HEK293 (cell line): Measurements from ENCODE around the gene NOXO1.

ENCODE experiments used
- GLIS2 ChIP-seq: fragments of 450-650 bp; formaldehyde crosslinking; IDR thresholded peaks from 2 replicates; pipeline ENCODE4 v1.5.1; 2016; ENCODE audit warnings: missing biosample characterization, missing genetic modification characterization
- HOXA7 ChIP-seq: sonication (generic); formaldehyde crosslinking; IDR thresholded peaks from 2 replicates; pipeline ENCODE4 v1.8.1; 2022; ENCODE audit warnings: missing genetic modification reagents, borderline replicate concordance
- KLF7 ChIP-seq: fragments of 450-650 bp; formaldehyde crosslinking; IDR thresholded peaks from 2 replicates; pipeline ENCODE4 v1.5.1; 2016; ENCODE audit warnings: missing biosample characterization, missing genetic modification characterization, borderline replicate concordance
- OVOL3 ChIP-seq: fragments of 450-650 bp; formaldehyde crosslinking; IDR thresholded peaks from 2 replicates; pipeline ENCODE4 v1.5.1; 2016; ENCODE audit warnings: missing biosample characterization, missing genetic modification characterization
- PRDM2 ChIP-seq: fragments of 450-650 bp; formaldehyde crosslinking; IDR thresholded peaks from 2 replicates; pipeline ENCODE4 v1.5.1; 2016; ENCODE audit warnings: missing biosample characterization, missing genetic modification characterization, borderline replicate concordance
- YY2 ChIP-seq: fragments of 450-650 bp; formaldehyde crosslinking; IDR thresholded peaks from 2 replicates; pipeline ENCODE4 v1.5.1; 2016; ENCODE audit warnings: missing biosample characterization, missing genetic modification characterization
- ZNF155 ChIP-seq: fragments of 450-650 bp; formaldehyde crosslinking; IDR thresholded peaks from 2 replicates; pipeline ENCODE4 v1.5.1; 2016; ENCODE audit warnings: missing biosample characterization, missing genetic modification characterization
- ZNF174 ChIP-seq: fragments of 450-650 bp; formaldehyde crosslinking; IDR thresholded peaks from 2 replicates; pipeline ENCODE4 v1.5.0; 2017; ENCODE audit warnings: missing biosample characterization, mild to moderate bottlenecking, missing genetic modification characterization
- ZNF2 ChIP-seq: fragments of 450-650 bp; formaldehyde crosslinking; IDR thresholded peaks from 2 replicates; pipeline ENCODE4 v1.5.1; 2016; ENCODE audit warnings: missing biosample characterization, missing genetic modification characterization
- ZNF214 ChIP-seq: fragments of 450-650 bp; formaldehyde crosslinking; IDR thresholded peaks from 2 replicates; pipeline ENCODE4 v1.5.1; 2017; ENCODE audit warnings: missing biosample characterization, mild to moderate bottlenecking, missing genetic modification characterization, borderline replicate concordance
- ZNF274 ChIP-seq, 2 experiments: fragments of 200-500 bp in 1 of 2; fragments of 450-650 bp in 1 of 2; sonication (Bioruptor generic) in 1 of 2; formaldehyde crosslinking in 1 of 2; IDR thresholded peaks; 2 replicates each; pipeline versions ENCODE4 v1.5.1 to v1.6.1; 2014 to 2016; ENCODE audit warnings: borderline replicate concordance in 1 of 2, inconsistent platforms in 1 of 2, low read length in 1 of 2, missing biosample characterization in 1 of 2, missing genetic modification characterization in 1 of 2
- ZNF394 ChIP-seq: fragments of 450-650 bp; formaldehyde crosslinking; IDR thresholded peaks from 2 replicates; pipeline ENCODE4 v1.5.1; 2016; ENCODE audit warnings: missing biosample characterization, missing genetic modification characterization, mild to moderate bottlenecking, moderate library complexity, borderline replicate concordance
- ZNF398 ChIP-seq: fragments of 450-650 bp; formaldehyde crosslinking; IDR thresholded peaks from 2 replicates; pipeline ENCODE4 v1.5.1; 2017; ENCODE audit warnings: missing biosample characterization, missing genetic modification characterization
- ZNF423 ChIP-seq: fragments of 450-650 bp; formaldehyde crosslinking; IDR thresholded peaks from 2 replicates; pipeline ENCODE4 v1.5.1; 2016; ENCODE audit warnings: missing biosample characterization, missing genetic modification characterization
- ZNF426 ChIP-seq: fragments of 450-650 bp; formaldehyde crosslinking; IDR thresholded peaks from 2 replicates; pipeline ENCODE4 v1.5.1; 2017; ENCODE audit warnings: missing biosample characterization, missing genetic modification characterization, mild to moderate bottlenecking, inconsistent platforms, moderate library complexity
- ZNF48 ChIP-seq: fragments of 450-650 bp; formaldehyde crosslinking; IDR thresholded peaks from 2 replicates; pipeline ENCODE4 v1.5.1; 2016; ENCODE audit warnings: missing biosample characterization, missing genetic modification characterization
- ZNF510 ChIP-seq: fragments of 450-650 bp; formaldehyde crosslinking; IDR thresholded peaks from 2 replicates; pipeline ENCODE4 v1.5.1; 2018; ENCODE audit warnings: mild to moderate bottlenecking, missing genetic modification characterization, missing biosample characterization; ENCODE audit not compliant: insufficient replicate concordance
- ZNF513 ChIP-seq: fragments of 450-650 bp; IDR thresholded peaks from 2 replicates; pipeline ENCODE4 v1.5.1; 2018; ENCODE audit warnings: missing biosample characterization, missing genetic modification characterization
- ZNF555 ChIP-seq: fragments of 450-650 bp; formaldehyde crosslinking; conservative IDR thresholded peaks from 2 replicates; pipeline ENCODE4 v1.5.1; 2017; ENCODE audit warnings: missing biosample characterization, mild to moderate bottlenecking, missing genetic modification characterization, inconsistent platforms
- ZNF560 ChIP-seq: fragments of 450-650 bp; formaldehyde crosslinking; IDR thresholded peaks from 2 replicates; pipeline ENCODE4 v1.5.1; 2017; ENCODE audit warnings: missing biosample characterization, missing genetic modification characterization, borderline replicate concordance
- ZNF580 ChIP-seq: fragments of 450-650 bp; formaldehyde crosslinking; IDR thresholded peaks from 2 replicates; pipeline ENCODE4 v1.5.1; 2016; ENCODE audit warnings: missing biosample characterization, missing genetic modification characterization
- ZNF621 ChIP-seq: fragments of 450-650 bp; formaldehyde crosslinking; IDR thresholded peaks from 2 replicates; pipeline ENCODE4 v1.5.1; 2017; ENCODE audit warnings: missing biosample characterization, missing genetic modification characterization
- ZNF639 ChIP-seq: fragments of 450-650 bp; formaldehyde crosslinking; IDR thresholded peaks from 2 replicates; pipeline ENCODE4 v1.5.1; 2016; ENCODE audit warnings: missing biosample characterization, missing genetic modification characterization
- ZNF658 ChIP-seq: fragments of 450-650 bp; formaldehyde crosslinking; IDR thresholded peaks from 2 replicates; pipeline ENCODE4; 2016; ENCODE audit warnings: missing biosample characterization, missing genetic modification characterization
- ZNF776 ChIP-seq: fragments of 450-650 bp; formaldehyde crosslinking; IDR thresholded peaks from 2 replicates; pipeline ENCODE4 v1.5.0; 2017; ENCODE audit warnings: missing biosample characterization, missing genetic modification characterization, borderline replicate concordance
- ZNF830 ChIP-seq: fragments of 450-650 bp; IDR thresholded peaks from 2 replicates; pipeline ENCODE4 v1.5.0; 2018; ENCODE audit warnings: missing biosample characterization, missing genetic modification characterization, low read depth, mild to moderate bottlenecking, moderate library complexity
- ZSCAN30 ChIP-seq: fragments of 450-650 bp; IDR thresholded peaks from 2 replicates; pipeline ENCODE4 v1.5.1; 2018; ENCODE audit warnings: missing biosample characterization, mild to moderate bottlenecking, missing genetic modification characterization, moderate library complexity

The NOXO1 gene

GRCh38 chr16:2027024-2028010, 46.0 kb upstream of the NOXO1 start (continued):
- TF ChIP-seq ZNF398 (tag by site-specific recombination) (no peak), OVOL3 (tag by site-specific recombination) (no peak), ZNF639 (tag by site-specific recombination) (no peak; the same call in 1 of the 2 replicates), PRDM2 (tag by site-specific recombination) (peak; percentile 90; the same call in 1 of the 2 replicates), ZNF274 (IDR thresholded peaks at IDR 0.05; ENCODE audit: low read length) (no peak), ZNF274 (tag by site-specific recombination; IDR thresholded peaks at IDR 0.05; ENCODE audit: borderline replicate concordance) (no peak), ZNF560 (tag by site-specific recombination) (no peak), ZNF580 (no peak), ZNF48 (no peak), ZNF830 (no peak), ZNF214 (tag by site-specific recombination) (no peak), HOXA7 (CRISPR knock-in tag) (no peak), ZNF658 (tag by site-specific recombination) (no peak), ZNF513 (tag by site-specific recombination) (no peak), KLF7 (tag by site-specific recombination) (0 out of 2 replicates have a peak, but pooled peaks have one; percentile 71), ZNF174 (tag by site-specific recombination) (no peak), ZNF155 (tag by site-specific recombination) (no peak), ZNF510 (tag by site-specific recombination) (no peak), ZNF776 (tag by site-specific recombination) (no peak), GLIS2 (tag by site-specific recombination) (no peak), ZNF426 (no peak), ZNF621 (tag by site-specific recombination) (no peak), ZNF555 (tag by site-specific recombination) (no peak), YY2 (tag by site-specific recombination) (0 out of 2 replicates have a peak, but pooled peaks have one; percentile 28), ZSCAN30 (no peak), ZNF423 (tag by site-specific recombination) (no peak), ZNF2 (peak; percentile 82), ZNF394 (tag by site-specific recombination) (no peak)
